RWPE2 (cell line): ENCODE results near the gene LEPR.

ENCODE experiments used
- ATAC-seq: fragments of 200-7000 bp; cut with Tn5 transposase; 3 replicates; pipeline ENCODE4 v1.9.1; 2021; ENCODE audit warnings: low read depth
- DNase-seq: peaks from one replicate; pipeline ENCODE4 v3.0.0-alpha.2; 2020; ENCODE audit warnings: low spot score
- H3K27ac ChIP-seq: fragments of 450-650 bp; 2 replicates; pipeline ENCODE4 v1.5.1; 2017; ENCODE audit warnings: mild to moderate bottlenecking; ENCODE audit not compliant: poor library complexity, severe bottlenecking
- H3K27me3 ChIP-seq: fragments of 250-450 bp; sonication (Bioruptor Pico); 2 replicates; pipeline ENCODE4 v1.5.1; 2021; ENCODE audit warnings: mild to moderate bottlenecking, moderate library complexity; ENCODE audit not compliant: insufficient read depth, poor library complexity, severe bottlenecking
- H3K36me3 ChIP-seq: fragments of 250-450 bp; sonication (Bioruptor Pico); 2 replicates; pipeline ENCODE4 v1.5.1; 2020; ENCODE audit warnings: low read depth, mild to moderate bottlenecking, moderate library complexity
- H3K4me1 ChIP-seq: fragments of 250-450 bp; sonication (Bioruptor Pico); 2 replicates; pipeline ENCODE4 v1.5.1; 2021; ENCODE audit warnings: mild to moderate bottlenecking, moderate library complexity; ENCODE audit not compliant: insufficient read depth, poor library complexity, severe bottlenecking
- H3K4me3 ChIP-seq: fragments of 250-450 bp; sonication (Bioruptor Pico); 2 replicates; pipeline ENCODE4 v1.5.1; 2021; ENCODE audit warnings: mild to moderate bottlenecking, moderate library complexity; ENCODE audit not compliant: severe bottlenecking
- H3K9me3 ChIP-seq: fragments of 250-450 bp; sonication (Bioruptor Pico); 2 replicates; pipeline ENCODE4 v1.5.1; 2021; ENCODE audit warnings: mild to moderate bottlenecking, moderate library complexity; ENCODE audit not compliant: severe bottlenecking
- CTCF ChIP-seq: fragments of 450-650 bp; IDR thresholded peaks from one replicate; pipeline ENCODE4 v1.5.1; 2017; ENCODE audit warnings: mild to moderate bottlenecking, moderate library complexity; ENCODE audit not compliant: poor library complexity, severe bottlenecking

Gene LEPR

GRCh38 chr1:65420590-65421350, at the start of gene LEPR, which contains the start of gene LEPROT:
LEPR (plus strand) TSS chr1:65420668; CDS start chr1:65565566, 144,898 bp downstream.
LEPROT (plus strand) TSS chr1:65420668; CDS start chr1:65420725, 57 bp downstream.
- DNase-seq (no peak), ATAC-seq (peak; percentile 46)

GRCh38 chr1:65371544-65371943, 48.9 kb upstream of the LEPR start:
- H3K4me1 ChIP-seq, result no peaks in the 10 kb centered on the region
- H3K27ac ChIP-seq, result no peak overlapping the region
- no peak for ATAC-seq
- H3K27me3 ChIP-seq, result no peaks in the 10 kb centered on the region
- H3K36me3 ChIP-seq, result no peaks in the 10 kb centered on the region
- no peaks in the 10 kb centered on the region for H3K9me3 ChIP-seq
- H3K4me3 ChIP-seq, result no peak overlapping the region
- TF ChIP-seq CTCF, result no peak
- DNase-seq, result no peak

More at GRCh38 chr1:65420590-65421350, at the start of gene LEPR, which contains the start of gene LEPROT:
- Histone ChIP-seq H3K4me3 (peak within 1 kb of the TSS; percentile 73), H3K4me1 (peaks cover 61% of the 10 kb centered on the region), H3K27ac (peak within 1 kb of the TSS; percentile 91), H3K27me3 (no peaks in the 10 kb centered on the region), H3K36me3 (peaks cover 12% of the 10 kb centered on the region), H3K9me3 (no peaks in the 10 kb centered on the region)
- TF ChIP-seq CTCF, result no peak

- Histone ChIP-seq H3K27me3 (no peaks in the 10 kb centered on the region), H3K27ac (no peak overlapping the region), H3K4me1 (no peaks in the 10 kb centered on the region), H3K9me3 (no peaks in the 10 kb centered on the region), H3K4me3 (no peak overlapping the region), H3K36me3 (no peaks in the 10 kb centered on the region)
- no peak for TF ChIP-seq CTCF
- ATAC-seq, result no peak
- no peak for DNase-seq
Observed at GRCh38 chr1:65372557-65372956, 47.9 kb upstream of the LEPR start.

- H3K36me3 ChIP-seq, result no peaks in the 10 kb centered on the region
- no peak overlapping the region for H3K4me3 ChIP-seq
- no peak for ATAC-seq
- no peak for TF ChIP-seq CTCF
- H3K9me3 ChIP-seq, result no peaks in the 10 kb centered on the region
- H3K27ac ChIP-seq, result no peak overlapping the region
- H3K27me3 ChIP-seq, result no peaks in the 10 kb centered on the region
- H3K4me1 ChIP-seq, result no peaks in the 10 kb centered on the region
- DNase-seq, result no peak
Observed at GRCh38 chr1:65377496-65378246, 42.8 kb upstream of the LEPR start.
